ENCODE data around the gene GOLGA8B.
"Not testable (repeated sequence)": the region's sequence is repeated elsewhere in the genome, so short reads cannot be mapped to it uniquely, and the experiment has no call there.

The GOLGA8B gene

GRCh38 chr15:34582461-34583371 lies 735 bp downstream of the GOLGA8B start:
- no peak for TF ChIP-seq CTCF (IDR thresholded peaks at IDR 0.05; ENCODE audit: low read depth, low read length)
- H3K4me3 ChIP-seq (ENCODE audit: low read depth, low read length): peak overlapping the region; percentile 68

- peak overlapping the region; percentile 68 for H3K4me3 ChIP-seq (ENCODE audit: low read depth, low read length)
Measured at GRCh38 chr15:34581687-34582460, 1.6 kb downstream of the GOLGA8B start.

GRCh38 chr15:34581043-34581365 lies 2.4 kb downstream of the GOLGA8B start:
- H3K4me3 ChIP-seq (ENCODE audit: low read depth, low read length): no peak overlapping the region
- no peak for TF ChIP-seq CTCF (IDR thresholded peaks at IDR 0.05; ENCODE audit: low read depth, low read length)

GRCh38 chr15:34580251-34581042 lies 3.0 kb downstream of the GOLGA8B start:
- H3K4me3 ChIP-seq (ENCODE audit: low read depth, low read length): not testable (repeated sequence)

GRCh38 chr15:34578283-34578674 lies 5.2 kb downstream of the GOLGA8B start:
- no peak for TF ChIP-seq CTCF (IDR thresholded peaks at IDR 0.05; ENCODE audit: low read depth, low read length)
- no peak overlapping the region for H3K4me3 ChIP-seq (ENCODE audit: low read depth, low read length)

GRCh38 chr15:34577658-34578282 lies 5.7 kb downstream of the GOLGA8B start:
- not testable (repeated sequence) for H3K4me3 ChIP-seq (ENCODE audit: low read depth, low read length)

- H3K4me3 ChIP-seq (ENCODE audit: low read depth, low read length): not testable (repeated sequence)
Measured at GRCh38 chr15:34575035-34575434, 8.4 kb downstream of the GOLGA8B start.

GRCh38 chr15:34572921-34573320 lies 10.5 kb downstream of the GOLGA8B start:
- not testable (repeated sequence) for H3K4me3 ChIP-seq (ENCODE audit: low read depth, low read length)

GRCh38 chr15:34572019-34572641 lies 11.3 kb downstream of the GOLGA8B start:
- H3K4me3 ChIP-seq (ENCODE audit: low read depth, low read length): not testable (repeated sequence)

- not testable (repeated sequence) for H3K4me3 ChIP-seq (ENCODE audit: low read depth, low read length)
Measured at GRCh38 chr15:34569670-34570396, 13.6 kb downstream of the GOLGA8B start.

GRCh38 chr15:34567174-34567573 lies 16.3 kb downstream of the GOLGA8B start:
- not testable (repeated sequence) for H3K4me3 ChIP-seq (ENCODE audit: low read depth, low read length)

GRCh38 chr15:34564711-34565110 lies 18.7 kb downstream of the GOLGA8B start:
- not testable (repeated sequence) for H3K4me3 ChIP-seq (ENCODE audit: low read depth, low read length)

- not testable (repeated sequence) for H3K4me3 ChIP-seq (ENCODE audit: low read depth, low read length)
Measured at GRCh38 chr15:34560814-34561213, 22.6 kb downstream of the GOLGA8B start.

- H3K4me3 ChIP-seq (ENCODE audit: low read depth, low read length): not testable (repeated sequence)
Measured at GRCh38 chr15:34559764-34560163, 23.7 kb downstream of the GOLGA8B start.

GRCh38 chr15:34555162-34555561 lies 28.3 kb downstream of the GOLGA8B start:
- H3K4me3 ChIP-seq (ENCODE audit: low read depth, low read length): not testable (repeated sequence)

Data from WI38 (cell line).